Stimulated activated CD4-positive, alpha-beta T cell treated with anti-CD3 and anti-CD28 coated beads, Interleukin-15, amount 100 ng/mL, for 1 hour (primary cell): Measurements from ENCODE around the gene PTPN6.

ENCODE experiments used
- DNase-seq, 2 donors: peaks; one replicate each; pipeline ENCODE4 v3.0.0-alpha.2; 2020; ENCODE audit warnings: low read depth in 1 of 2, low spot score in 1 of 2

PTPN6 gene

GRCh38 chr12:7005311-7005710 is 54.2 kb downstream of the PTPN6 start:
- DNase-seq, result no peak

DNA sequence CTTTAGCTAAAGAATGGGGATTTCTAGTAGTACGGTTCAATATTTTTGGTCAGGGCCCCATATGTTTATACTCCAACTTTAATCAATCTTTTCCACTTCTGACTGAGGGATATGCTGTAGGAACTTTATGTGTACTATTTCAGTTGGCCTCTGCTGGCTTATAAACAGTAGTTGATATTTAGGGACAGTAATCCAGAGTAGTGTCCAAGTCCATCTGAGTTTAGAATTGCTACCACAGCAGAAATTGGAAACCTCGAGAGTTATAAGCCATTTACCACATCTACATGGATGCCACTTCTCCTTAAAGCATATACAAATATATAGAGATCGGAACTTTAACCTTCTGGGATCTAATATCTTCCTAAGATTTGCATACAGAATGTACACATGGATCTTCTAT is 55.5 kb downstream of the PTPN6 start:
- no peak for DNase-seq

DNA sequence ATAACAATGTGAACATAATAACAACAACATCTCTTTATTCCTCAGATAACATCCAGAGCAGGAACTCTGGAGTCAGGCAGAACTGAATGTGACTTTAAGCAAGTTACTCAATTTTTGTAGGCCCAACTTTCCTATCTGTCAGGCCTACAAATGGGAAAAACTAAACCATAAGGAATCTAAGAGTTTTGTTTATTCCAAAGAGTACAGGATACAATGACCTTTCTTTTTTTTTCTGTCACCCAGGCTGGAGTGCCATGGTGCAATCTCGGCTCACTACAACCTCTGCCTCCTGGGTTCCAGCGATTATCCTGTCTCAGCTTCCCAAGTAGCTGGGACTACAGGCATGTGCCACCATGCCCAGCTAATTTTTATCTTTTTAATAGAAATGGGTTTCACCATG is 57.7 kb downstream of the PTPN6 start:
- DNase-seq, result no peak

DNA sequence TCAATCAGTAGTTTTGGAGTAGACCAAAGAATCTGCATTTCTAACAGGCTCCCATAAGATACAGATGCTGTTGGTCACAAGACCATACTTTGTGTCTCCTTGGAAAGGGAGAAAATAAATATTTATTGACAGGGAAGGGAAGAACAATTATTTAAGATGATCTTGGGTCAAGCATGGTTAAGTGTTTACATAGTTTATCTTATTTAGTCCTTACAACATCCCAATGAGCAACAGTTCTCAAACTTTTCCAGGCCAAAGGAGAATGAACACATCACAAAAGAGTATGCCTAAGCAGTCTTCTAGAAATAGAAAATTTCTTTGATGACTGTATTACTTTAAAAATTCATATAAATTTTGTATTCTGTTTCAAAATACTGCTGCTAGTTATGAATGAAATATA is 58.4 kb downstream of the PTPN6 start:
- DNase-seq, result no peak
